Measurements from ENCODE around the gene NOP53. TPM values are rescaled to one million over a fixed set of nuclear protein-coding genes. Genes with fewer than 3 reads are reported as not detected.

NOP53 gene
- total and polyA plus RNA-seq, 2 donors (not counting 3 experiments of a cell fraction or from before 2014, with no cell fraction given) = 119 to 150 TPM

- dilution Hi-C loops (cut with MboI; ENCODE audit: extremely low pct_ligation_motif_present, low sequenced_read_pairs) = no loop called here
- Histone ChIP-seq H4K20me1 (replicated peaks; ENCODE audit: control insufficient read depth, extremely low read depth, insufficient read depth, low read length) (no peaks in the 10 kb centered on the region), H3K27me3 (ENCODE audit: control insufficient read depth in 2 of 2, insufficient read depth in 2 of 2, low read length in 2 of 2) (no peaks in the 10 kb centered on the region), H3K4me2 (ENCODE audit: insufficient read depth, low read length) (peak overlapping the region; percentile 16), H3K9me1 (replicated peaks; ENCODE audit: control insufficient read depth, extremely low read depth, insufficient read depth, low read length) (no peaks in the 10 kb centered on the region), H2AFZ (ENCODE audit: low read depth, low read length) (no peak overlapping the region), H3K4me3 (replicated peaks in 1 of 3; ENCODE audit: insufficient read depth in 1 of 3, low read depth in 1 of 3, low read length in 3 of 3) (peak overlapping the region in 1 of 3 experiments; percentile 6), H3K27ac (ENCODE audit: insufficient read depth, low read depth, low read length) (peak overlapping the region; percentile 32), H3K9me3 (replicated peaks; ENCODE audit: control insufficient read depth, insufficient read depth, low read length) (no peaks in the 10 kb centered on the region), H3K36me3 (ENCODE audit: control insufficient read depth in 2 of 2, extremely low read depth in 1 of 2, insufficient read depth in 2 of 2, low read length in 2 of 2) (peaks cover 5 to 23% of the 10 kb centered on the region in 2 experiments), H3K9ac (replicated peaks; ENCODE audit: extremely low read depth, insufficient read depth, low read length) (peak overlapping the region; percentile 4), H3K79me2 (ENCODE audit: control insufficient read depth, insufficient read depth, low read length) (peaks cover 40% of the 10 kb centered on the region), H3K4me1 (ENCODE audit: control insufficient read depth, extremely low read depth, insufficient read depth, low read length) (peaks cover 16% of the 10 kb centered on the region)
- DNase-seq (ENCODE audit: low read depth, low spot score) (peak; percentile 70), FAIRE-seq (peak; percentile 67)
- BruUV-seq (replicated peaks) = no TSS peak
- intact Hi-C loops (cut with micrococcal nuclease) = loop anchor here (1.0 kb wide), 1 partner anchor 10 kb away; no protein-coding TSS in a partner anchor
- ChIA-PET POLR2A (interaction anchor here (0.6 to 1.4 kb wide), 2 partner anchors 10 to 119 kb away, joined by 3 read pairs; no protein-coding TSS in a partner anchor), CTCF (interaction anchor here (0.8 to 2.8 kb wide), 10 partner anchors 8 to 291 kb away, joined by 3 to 17 read pairs (median 4); no protein-coding TSS in a partner anchor)
- no peak for TF ChIP-seq FOS (IDR thresholded peaks at IDR 0.05; ENCODE audit: borderline replicate concordance, insufficient read depth, low read length)
- TF ChIP-seq POLR2A (IDR thresholded peaks at IDR 0.05; ENCODE audit: low read depth, low read length) = no peak
- TF ChIP-seq CTCF (IDR thresholded peaks at IDR 0.05; ENCODE audit: extremely low read depth in 1 of 2, insufficient read depth in 1 of 2, low read depth in 1 of 2, low read length in 2 of 2) = no peak
- no peak for TF ChIP-seq EZH2 (IDR thresholded peaks at IDR 0.05; ENCODE audit: borderline replicate concordance, low read depth, low read length, severe bottlenecking)
- TF ChIP-seq GATA2 (IDR thresholded peaks at IDR 0.05; ENCODE audit: insufficient read depth, insufficient read length, low read depth, low read length) = no peak
- TF ChIP-seq, protein P1, sequence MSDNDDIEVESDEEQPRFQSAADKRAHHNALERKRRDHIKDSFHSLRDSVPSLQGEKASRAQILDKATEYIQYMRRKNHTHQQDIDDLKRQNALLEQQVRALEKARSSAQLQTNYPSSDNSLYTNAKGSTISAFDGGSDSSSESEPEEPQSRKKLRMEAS (IDR thresholded peaks at IDR 0.05; ENCODE audit: insufficient read depth, insufficient read length) = peak; percentile 92
- no peak for TF ChIP-seq POLR2AphosphoS5 (IDR thresholded peaks at IDR 0.05; ENCODE audit: insufficient read depth, low read depth, low read length)
- TF ChIP-seq MYC (IDR thresholded peaks at IDR 0.05; ENCODE audit: low read depth, low read length) = peak; percentile 93
These were observed 26.1 kb upstream of the NOP53 start for GRCh38 chr19:47719047-47719859.

All from endothelial cell of umbilical vein (primary cell).